Epithelial cell of proximal tubule (primary cell): ENCODE data around the gene IL3. TPM values are rescaled to one million over a fixed set of nuclear protein-coding genes. Genes with fewer than 3 reads are reported as not detected.

Experiments
- DNase-seq: peaks from one replicate; pipeline ENCODE4 v3.0.0-alpha.2; 2011; ENCODE audit warnings: low read depth
- H3K4me3 ChIP-seq: 2 replicates; pipeline ENCODE4 v1.5.1; 2011; ENCODE audit warnings: low read depth, mild to moderate bottlenecking, low read length
- total RNA-seq: library from RNA; depleted of rRNA; stranded (reverse); fragments of >200 nt; gene quantifications from 2 replicates; pipeline ENCODE4 v1.2.3, GENCODE V29; 2015
- TF ChIP-seq, protein P1 (sequence below): conservative IDR thresholded peaks from 2 replicates; pipeline ENCODE4 v1.5.1; 2012; ENCODE audit warnings: low read depth, mild to moderate bottlenecking, low read length

The IL3 gene
- total RNA-seq, 1 donor from 2014 or later, result not detected

- TF ChIP-seq, protein P1, sequence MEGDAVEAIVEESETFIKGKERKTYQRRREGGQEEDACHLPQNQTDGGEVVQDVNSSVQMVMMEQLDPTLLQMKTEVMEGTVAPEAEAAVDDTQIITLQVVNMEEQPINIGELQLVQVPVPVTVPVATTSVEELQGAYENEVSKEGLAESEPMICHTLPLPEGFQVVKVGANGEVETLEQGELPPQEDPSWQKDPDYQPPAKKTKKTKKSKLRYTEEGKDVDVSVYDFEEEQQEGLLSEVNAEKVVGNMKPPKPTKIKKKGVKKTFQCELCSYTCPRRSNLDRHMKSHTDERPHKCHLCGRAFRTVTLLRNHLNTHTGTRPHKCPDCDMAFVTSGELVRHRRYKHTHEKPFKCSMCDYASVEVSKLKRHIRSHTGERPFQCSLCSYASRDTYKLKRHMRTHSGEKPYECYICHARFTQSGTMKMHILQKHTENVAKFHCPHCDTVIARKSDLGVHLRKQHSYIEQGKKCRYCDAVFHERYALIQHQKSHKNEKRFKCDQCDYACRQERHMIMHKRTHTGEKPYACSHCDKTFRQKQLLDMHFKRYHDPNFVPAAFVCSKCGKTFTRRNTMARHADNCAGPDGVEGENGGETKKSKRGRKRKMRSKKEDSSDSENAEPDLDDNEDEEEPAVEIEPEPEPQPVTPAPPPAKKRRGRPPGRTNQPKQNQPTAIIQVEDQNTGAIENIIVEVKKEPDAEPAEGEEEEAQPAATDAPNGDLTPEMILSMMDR, result no peak
- no peak for DNase-seq
- H3K4me3 ChIP-seq, result no peak overlapping the region
Measured at GRCh38 chr5:132057498-132058255, 2.8 kb upstream of the IL3 start.

DNA sequence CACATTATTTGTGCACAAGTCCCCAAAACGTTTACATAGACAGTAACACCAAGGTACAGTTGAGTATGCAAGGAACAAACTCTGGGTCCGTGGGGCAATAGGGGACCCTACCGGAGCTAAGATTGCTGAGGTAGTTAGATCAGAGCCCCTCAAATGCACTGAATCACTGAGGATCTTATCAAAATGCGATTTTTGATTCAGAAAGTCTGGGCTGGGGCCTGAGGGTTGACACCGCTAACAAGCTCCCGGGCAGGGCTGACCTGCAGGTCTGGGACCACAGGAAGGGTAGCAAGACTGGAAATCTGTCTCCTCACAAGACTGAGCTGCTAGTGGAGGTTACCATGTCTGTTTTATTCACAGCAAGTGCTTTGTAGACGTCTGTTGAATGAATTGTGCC lies 1.8 kb upstream of the IL3 start:
- TF ChIP-seq, protein P1, result no peak
- no peak for DNase-seq
- H3K4me3 ChIP-seq, result no peak overlapping the region

GRCh38 chr5:132059043-132059695 lies 1.3 kb upstream of the IL3 start:
- H3K4me3 ChIP-seq, result no peak overlapping the region
- TF ChIP-seq, protein P1, result no peak
- DNase-seq, result no peak

- no peak overlapping the region for H3K4me3 ChIP-seq
- TF ChIP-seq, protein P1, result no peak
- no peak for DNase-seq
Measured at GRCh38 chr5:132059696-132060500, 557 bp upstream of the IL3 start.

GRCh38 chr5:132063090-132063911 lies 2.8 kb downstream of the IL3 start:
- no peak overlapping the region for H3K4me3 ChIP-seq
- no peak for DNase-seq
- TF ChIP-seq, protein P1, result peak; percentile 94

- no peak for DNase-seq
- H3K4me3 ChIP-seq, result no peak overlapping the region
- TF ChIP-seq, protein P1, result no peak
Measured at GRCh38 chr5:132064140-132064539, 3.7 kb downstream of the IL3 start.
